K562 (cell line): ENCODE measurements around the gene ZFP36. TPM values are rescaled to one million over a fixed set of nuclear protein-coding genes. Genes with fewer than 3 reads are reported as not detected.
A peak's percentile ranks its signal among the peaks of the same experiment; 100 is the strongest.

Experiments used
- BHLHE40 ChIP-seq: IDR thresholded peaks from 2 replicates; pipeline ENCODE4 v1.6.1; 2011; ENCODE audit warnings: low read length, improper control_type of control experiment
- CHCHD3 ChIP-seq: fragments of 250-450 bp; sonication (Bioruptor Pico); IDR thresholded peaks from 2 replicates; pipeline ENCODE4 v2.1.2; 2022; ENCODE audit warnings: mild to moderate bottlenecking
- CREB3L1 ChIP-seq: fragments of 450-650 bp; IDR thresholded peaks from 2 replicates; pipeline ENCODE4 v1.6.1; 2014; ENCODE audit warnings: low read depth, mild to moderate bottlenecking, moderate library complexity, borderline replicate concordance
- CSDE1 ChIP-seq, 2 experiments: fragments of 450-650 bp; IDR thresholded peaks; 2 replicates each; pipeline ENCODE4 v1.6.1; 2016; ENCODE audit warnings: mild to moderate bottlenecking in 1 of 2
- ELF1 ChIP-seq: fragments of 200-800 bp; sonication (Bioruptor generic); IDR thresholded peaks from 2 replicates; pipeline ENCODE4 v1.6.1; 2016; ENCODE audit warnings: missing genetic modification characterization, missing compliant biosample characterization
- FOXA3 ChIP-seq, 2 experiments: fragments of 450-650 bp in 1 of 2; sonication (generic) in 1 of 2; formaldehyde crosslinking; IDR thresholded peaks in 1 of 2; conservative IDR thresholded peaks in 1 of 2; 2 replicates each; pipeline versions ENCODE4 v1.4.0 to v1.8.0; 2020 to 2022; ENCODE audit warnings: mild to moderate bottlenecking in 2 of 2, missing genetic modification reagents in 1 of 2
- FOXJ3 ChIP-seq: sonication (generic); formaldehyde crosslinking; IDR thresholded peaks from 2 replicates; pipeline ENCODE4 v1.4.0; 2020; ENCODE audit warnings: mild to moderate bottlenecking, missing genetic modification reagents
- HNRNPK ChIP-seq: fragments of 200-400 bp; formaldehyde crosslinking; IDR thresholded peaks from one replicate; pipeline ENCODE4 v1.6.1; 2018; ENCODE audit warnings: mild to moderate bottlenecking, low read depth, low read length; ENCODE audit not compliant: poor library complexity, severe bottlenecking
- HNRNPUL1 ChIP-seq: fragments of 200-400 bp; formaldehyde crosslinking; IDR thresholded peaks from 2 replicates; pipeline ENCODE4 v1.6.1; 2017; ENCODE audit warnings: low read length
- ILF3 ChIP-seq: fragments of 450-650 bp; IDR thresholded peaks from 2 replicates; pipeline ENCODE4 v1.6.1; 2018; ENCODE audit warnings: antibody characterized with exemption, mild to moderate bottlenecking, moderate library complexity, borderline replicate concordance
- KLF10 ChIP-seq: fragments of 250-450 bp; sonication (Bioruptor Pico); IDR thresholded peaks from 2 replicates; pipeline ENCODE4 v1.6.1; 2021; ENCODE audit warnings: matching md5 sums
- MCM5 ChIP-seq: fragments of 450-650 bp; IDR thresholded peaks from 2 replicates; pipeline ENCODE4 v1.6.1; 2016; ENCODE audit warnings: low read depth
- NFXL1 ChIP-seq: fragments of 450-650 bp; formaldehyde crosslinking; IDR thresholded peaks from 2 replicates; pipeline ENCODE4 v1.4.0; 2021; ENCODE audit warnings: mild to moderate bottlenecking
- PBX2 ChIP-seq, 2 experiments: IDR thresholded peaks in 1 of 2; conservative IDR thresholded peaks in 1 of 2; 2 replicates each; pipeline ENCODE4 v1.6.1; 2016; ENCODE audit warnings: low read depth in 2 of 2, mild to moderate bottlenecking in 1 of 2, missing compliant biosample characterization in 1 of 2, missing genetic modification characterization in 1 of 2, moderate library complexity in 1 of 2
- ZBTB8A ChIP-seq: fragments of 450-650 bp; IDR thresholded peaks from 2 replicates; pipeline ENCODE4 v1.6.1; 2018; ENCODE audit warnings: mild to moderate bottlenecking, moderate library complexity; ENCODE audit not compliant: partially characterized antibody
- ZNF134 ChIP-seq: fragments of 250-450 bp; sonication (Bioruptor Pico); conservative IDR thresholded peaks from 2 replicates; pipeline ENCODE4 v1.4.0; 2020
- ZNF146 ChIP-seq: IDR thresholded peaks from one replicate; pipeline ENCODE4 v1.6.1; 2018; ENCODE audit warnings: missing compliant biosample characterization; ENCODE audit not compliant: unreplicated experiment
- ZNF24 ChIP-seq: fragments of 450-650 bp; IDR thresholded peaks from 2 replicates; pipeline ENCODE4 v1.6.1; 2016
- ZNF253 ChIP-seq: fragments of 250-450 bp; sonication (Bioruptor Pico); conservative IDR thresholded peaks from 2 replicates; pipeline ENCODE4 v1.6.1; 2021; ENCODE audit warnings: mild to moderate bottlenecking
- ZNF277 ChIP-seq: fragments of 250-450 bp; sonication (Bioruptor Pico); IDR thresholded peaks from 2 replicates; pipeline ENCODE4 v1.8.0; 2022; ENCODE audit warnings: inconsistent platforms, mild to moderate bottlenecking, moderate library complexity, borderline replicate concordance
- ZNF785 ChIP-seq: fragments of 250-450 bp; sonication (Bioruptor Pico); IDR thresholded peaks from 2 replicates; pipeline ENCODE4 v1.4.0; 2020; ENCODE audit warnings: mild to moderate bottlenecking
- polyA plus RNA-seq, 8 experiments: library from polyadenylated mRNA; depleted of rRNA in 4 of 8; stranded (reverse) in 5 of 8; unstranded in 3 of 8; fragments of >200 nt; fragmentation: Nextera tagmentation in 2 of 8; fragmentation: Illumina TruSeq in 1 of 8; extraction: Ambion mirVana in 2 of 8; extraction: Trizol in 1 of 8; gene quantifications; 2 replicates each; pipeline versions ENCODE4 v1.2.1 to v1.2.3, GENCODE V29; 2011 to 2014; ENCODE audit warnings: inconsistent platforms in 1 of 8, missing spikeins in 1 of 8
- total RNA-seq, 7 experiments: library from RNA; depleted of rRNA in 6 of 7; stranded (reverse); fragments of >200 nt in 6 of 7; fragmentation: Illumina TruSeq in 2 of 7; extraction: Trizol in 2 of 7; gene quantifications; 2 replicates each; pipeline versions ENCODE4 v1.2.1 to v1.2.3, GENCODE V29; 2011 to 2021; ENCODE audit warnings: low replicate concordance in 1 of 7

The ZFP36 gene
- total and polyA plus RNA-seq, 9 of the 15 experiments (the other 6 are each of a cell fraction or from before 2014, with no cell fraction given): 1.0 to 20.1 (median 3.5) TPM

- no peak for TF ChIP-seq ZNF253 (CRISPR knock-in tag)
- TF ChIP-seq ZNF277 (CRISPR knock-in tag): no peak
- TF ChIP-seq KLF10: no peak
- TF ChIP-seq FOXA3 (CRISPR knock-in tag; conservative IDR thresholded peaks at IDR 0.05 in 1 of 2, IDR thresholded peaks at IDR 0.05 in 1 of 2): peak in 1 of 2 experiments; percentile 13; a peak in 1 of 4 replicates
- TF ChIP-seq CSDE1 (IDR thresholded peaks at IDR 0.05): no peak
- no peak for TF ChIP-seq PBX2 (CRISPR knock-in tag; IDR thresholded peaks at IDR 0.05; ENCODE audit: low read depth)
- no peak for TF ChIP-seq PBX2 (tag; conservative IDR thresholded peaks at IDR 0.05; ENCODE audit: low read depth)
- TF ChIP-seq HNRNPUL1: no peak
- TF ChIP-seq ZNF24: no peak
- TF ChIP-seq BHLHE40: peak; percentile 66
- no peak for TF ChIP-seq ZNF785 (CRISPR knock-in tag)
- no peak for TF ChIP-seq CHCHD3 (CRISPR knock-in tag)
- TF ChIP-seq MCM5: no peak
- TF ChIP-seq ZNF134 (CRISPR knock-in tag): no peak
- TF ChIP-seq ELF1 (tag): peak; percentile 88
- no peak for TF ChIP-seq ZNF146 (CRISPR knock-in tag)
- TF ChIP-seq FOXJ3 (CRISPR knock-in tag): no peak
- TF ChIP-seq ZBTB8A: no peak
- no peak; the same call in 1 of the 2 replicates for TF ChIP-seq ILF3
- TF ChIP-seq CREB3L1: 0 out of 2 replicates have a peak, but pooled peaks have one; percentile 31
- TF ChIP-seq HNRNPK: no peak
- no peak for TF ChIP-seq NFXL1
Measured at GRCh38 chr19:39435499-39436349, 29.1 kb downstream of the ZFP36 start, which contains the start of gene RPS16 (continued).
